GM18526 (cell line): ENCODE data around the gene WEE1.

Experiments
- POLR2A ChIP-seq: IDR thresholded peaks from 3 replicates; pipeline ENCODE4 v1.6.1; 2011; ENCODE audit not compliant: insufficient read length; ENCODE audit errors: extremely low read depth

Gene WEE1

GRCh38 chr11:9562716-9563115 lies 10.8 kb upstream of the WEE1 start:
- no peak for TF ChIP-seq POLR2A

- TF ChIP-seq POLR2A = no peak
Observed at GRCh38 chr11:9563196-9563730, 10.2 kb upstream of the WEE1 start.

- TF ChIP-seq POLR2A = no peak
Observed at GRCh38 chr11:9565822-9566560, 7.5 kb upstream of the WEE1 start.

- TF ChIP-seq POLR2A = no peak
Observed at GRCh38 chr11:9566561-9567063, 6.9 kb upstream of the WEE1 start.

- no peak for TF ChIP-seq POLR2A
Observed at GRCh38 chr11:9567401-9567800, 6.1 kb upstream of the WEE1 start.

- TF ChIP-seq POLR2A = no peak
Observed at GRCh38 chr11:9568161-9568853, 5.2 kb upstream of the WEE1 start.

- TF ChIP-seq POLR2A = no peak
Observed at GRCh38 chr11:9568854-9569587, 4.4 kb upstream of the WEE1 start.

GRCh38 chr11:9569588-9570164 lies 3.8 kb upstream of the WEE1 start:
- TF ChIP-seq POLR2A = no peak

GRCh38 chr11:9570313-9571025 lies 3.0 kb upstream of the WEE1 start:
- TF ChIP-seq POLR2A = no peak

- TF ChIP-seq POLR2A = no peak
Observed at GRCh38 chr11:9571071-9571762, 2.3 kb upstream of the WEE1 start.

- TF ChIP-seq POLR2A = no peak
Observed at GRCh38 chr11:9571763-9572115, 1.7 kb upstream of the WEE1 start.

GRCh38 chr11:9573775-9574621 lies 528 bp downstream of the WEE1 start:
- TF ChIP-seq POLR2A = no peak

GRCh38 chr11:9574622-9575259 lies 1.3 kb downstream of the WEE1 start:
- no peak for TF ChIP-seq POLR2A
